CD4-positive, alpha-beta T cell (primary cell): ENCODE measurements around the gene DHRS1. TPM values are rescaled to one million over a fixed set of nuclear protein-coding genes. Genes with fewer than 3 reads are reported as not detected.

Source experiments
- ATAC-seq: fragments of 200-7000 bp; cut with Tn5 transposase; one replicate; pipeline ENCODE4 v1.10.0; 2022; ENCODE audit warnings: mild to moderate bottlenecking; ENCODE audit not compliant: poor library complexity
- CTCF ChIA-PET: fragments of 350-600 bp; sonication (Branson Sonifier 250); formaldehyde crosslinking; loops from one replicate; lab custom pipeline; 2021; ENCODE audit warnings: antibody characterized with exemption, inconsistent platforms; lab: Charles Lee
- POLR2A ChIA-PET: fragments of 350-600 bp; sonication (Branson Sonifier 250); formaldehyde crosslinking; loops from one replicate; lab custom pipeline; 2021; ENCODE audit warnings: antibody characterized with exemption, inconsistent platforms; lab: Charles Lee
- DNase-seq, 14 experiments: peaks; one replicate each; pipeline ENCODE4 v3.0.0-alpha.2; 2013 to 2020; ENCODE audit warnings: mixed read lengths in 2 of 14
- H3K27ac ChIP-seq, 2 donors: one replicate each; pipeline versions ENCODE4 v1.5.1 to v1.7.0; 2013; ENCODE audit warnings: low read length in 2 of 2, low read depth in 1 of 2, mild to moderate bottlenecking in 1 of 2
- H3K27me3 ChIP-seq, 2 experiments: 1 replicate in 1 of 2; 2 replicates in 1 of 2; pipeline versions ENCODE4 v1.6.1 to v1.7.0; 2013; ENCODE audit warnings: low read length in 2 of 2, control low read depth in 1 of 2, mild to moderate bottlenecking in 1 of 2, moderate library complexity in 1 of 2; ENCODE audit not compliant: insufficient read depth in 2 of 2, control insufficient read depth in 1 of 2
- H3K36me3 ChIP-seq: one replicate; pipeline ENCODE4 v1.6.1; 2013; ENCODE audit warnings: low read length, control low read depth; ENCODE audit not compliant: insufficient read depth
- H3K4me1 ChIP-seq: one replicate; pipeline ENCODE4 v1.6.1; 2013; ENCODE audit warnings: low read length, control low read depth; ENCODE audit not compliant: insufficient read depth
- H3K4me3 ChIP-seq: one replicate; pipeline ENCODE4 v1.5.1; 2013; ENCODE audit warnings: mild to moderate bottlenecking, low read length, moderate library complexity
- H3K9me3 ChIP-seq, 2 experiments: 1 replicate in 1 of 2; 2 replicates in 1 of 2; pipeline versions ENCODE4 v1.6.1 to v1.7.0; 2013; ENCODE audit warnings: low read length in 2 of 2, mild to moderate bottlenecking in 2 of 2, control low read depth in 1 of 2, moderate library complexity in 1 of 2; ENCODE audit not compliant: control insufficient read depth in 1 of 2, insufficient read depth in 1 of 2
- H3K27ac Mint-ChIP-seq: one replicate; pipeline ENCODE4 v1.8.0; 2020; ENCODE audit warnings: mixed read lengths
- H3K27me3 Mint-ChIP-seq: one replicate; pipeline ENCODE4 v1.8.0; 2021; ENCODE audit warnings: mixed read lengths
- H3K36me3 Mint-ChIP-seq: one replicate; pipeline ENCODE4 v1.8.0; 2021; ENCODE audit warnings: low read depth, mixed read lengths
- H3K4me1 Mint-ChIP-seq: one replicate; pipeline ENCODE4 v1.8.0; 2021; ENCODE audit warnings: low read depth, mixed read lengths
- H3K4me3 Mint-ChIP-seq: one replicate; pipeline ENCODE4 v1.8.0; 2020; ENCODE audit warnings: mild to moderate bottlenecking, mixed read lengths
- H3K9me3 Mint-ChIP-seq: one replicate; pipeline ENCODE4 v1.8.0; 2020; ENCODE audit warnings: mixed read lengths
- intact Hi-C, 2 experiments: fragments of 100-400 bp; cut with DNase I in 1 of 2; cut with micrococcal nuclease in 1 of 2; formaldehyde crosslinking; loops; one replicate each; pipeline versions ENCODE4 v1.15.1 to v1.9.0; 2023 to 2025; cut with DNase I, micrococcal nuclease
- total RNA-seq, 174 experiments: library from RNA in 2 of 174; stranded (reverse) in 2 of 174; gene quantifications; one replicate each; pipeline ENCODE4 v1.2.3 and lab custom pipeline; 2021 to 2026
- TF ChIP-seq, protein P1 (sequence below): fragments of 200-600 bp; IDR thresholded peaks from one replicate; pipeline ENCODE4 v1.8.0; 2022; ENCODE audit warnings: antibody characterized with exemption, mild to moderate bottlenecking

DHRS1 gene
- total RNA-seq, 2 experiments from 2014 or later, result 21.5 to 23.5 TPM

DNA sequence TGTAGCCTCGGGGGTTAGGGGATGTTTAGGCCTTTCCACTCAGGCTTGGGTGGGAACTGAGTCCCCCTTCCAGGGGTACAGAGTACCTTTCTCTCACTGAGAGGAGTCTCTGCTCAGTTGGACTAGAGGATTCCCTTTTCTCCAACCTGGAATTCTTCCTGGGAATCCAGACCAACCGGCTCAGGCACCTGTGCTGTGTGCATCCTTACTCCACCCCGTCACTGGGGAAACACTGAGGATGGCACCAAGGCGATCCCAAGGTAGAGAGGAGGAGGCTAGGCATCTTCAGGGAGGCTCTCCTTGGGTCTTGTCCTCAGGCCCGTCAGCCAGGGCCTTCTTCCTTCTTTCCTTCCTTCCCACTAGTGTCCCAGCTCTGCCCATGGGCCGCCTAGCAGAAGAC is 35.7 kb downstream of the DHRS1 start:
- H3K27ac Mint-ChIP-seq, result no peak overlapping the region
- no peaks in the 10 kb centered on the region for H3K9me3 ChIP-seq
- no peak overlapping the region for H3K27ac ChIP-seq
- ATAC-seq (no peak), DNase-seq (no peak)
- no peaks in the 10 kb centered on the region for H3K27me3 ChIP-seq
- no peak overlapping the region for H3K4me3 Mint-ChIP-seq
- H3K4me1 Mint-ChIP-seq, result no peaks in the 10 kb centered on the region
- intact Hi-C loops, result no loop called here
- H3K4me3 ChIP-seq, result no peak overlapping the region
- no peaks in the 10 kb centered on the region for H3K27me3 Mint-ChIP-seq
- TF ChIP-seq, protein P1, sequence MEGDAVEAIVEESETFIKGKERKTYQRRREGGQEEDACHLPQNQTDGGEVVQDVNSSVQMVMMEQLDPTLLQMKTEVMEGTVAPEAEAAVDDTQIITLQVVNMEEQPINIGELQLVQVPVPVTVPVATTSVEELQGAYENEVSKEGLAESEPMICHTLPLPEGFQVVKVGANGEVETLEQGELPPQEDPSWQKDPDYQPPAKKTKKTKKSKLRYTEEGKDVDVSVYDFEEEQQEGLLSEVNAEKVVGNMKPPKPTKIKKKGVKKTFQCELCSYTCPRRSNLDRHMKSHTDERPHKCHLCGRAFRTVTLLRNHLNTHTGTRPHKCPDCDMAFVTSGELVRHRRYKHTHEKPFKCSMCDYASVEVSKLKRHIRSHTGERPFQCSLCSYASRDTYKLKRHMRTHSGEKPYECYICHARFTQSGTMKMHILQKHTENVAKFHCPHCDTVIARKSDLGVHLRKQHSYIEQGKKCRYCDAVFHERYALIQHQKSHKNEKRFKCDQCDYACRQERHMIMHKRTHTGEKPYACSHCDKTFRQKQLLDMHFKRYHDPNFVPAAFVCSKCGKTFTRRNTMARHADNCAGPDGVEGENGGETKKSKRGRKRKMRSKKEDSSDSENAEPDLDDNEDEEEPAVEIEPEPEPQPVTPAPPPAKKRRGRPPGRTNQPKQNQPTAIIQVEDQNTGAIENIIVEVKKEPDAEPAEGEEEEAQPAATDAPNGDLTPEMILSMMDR, result no peak
- H3K36me3 Mint-ChIP-seq, result peaks cover 70% of the 10 kb centered on the region
- peaks cover 55% of the 10 kb centered on the region for H3K36me3 ChIP-seq
- ChIA-PET POLR2A (no interaction called here), CTCF (no interaction called here)
- no peaks in the 10 kb centered on the region for H3K9me3 Mint-ChIP-seq
- H3K4me1 ChIP-seq, result no peaks in the 10 kb centered on the region

- H3K36me3 ChIP-seq, result peaks cover 48% of the 10 kb centered on the region
- CTCF ChIA-PET, result no interaction called here
- no peak for ATAC-seq
- H3K36me3 Mint-ChIP-seq, result peaks cover 63% of the 10 kb centered on the region
- H3K27ac Mint-ChIP-seq, result no peak within 1 kb of the TSS
- TF ChIP-seq, protein P1, result no peak
- POLR2A ChIA-PET, result interaction anchor here (1.7 to 2.5 kb wide), 2 partner anchors 7 to 21 kb away, joined by 3 to 9 read pairs; partner anchors contain the start of gene TINF2
- H3K4me1 ChIP-seq, result no peaks in the 10 kb centered on the region
- intact Hi-C loops, result no loop called here
- no peaks in the 10 kb centered on the region for H3K9me3 Mint-ChIP-seq
- no peak within 1 kb of the TSS for H3K27ac ChIP-seq
- no peaks in the 10 kb centered on the region for H3K9me3 ChIP-seq
- no peak within 1 kb of the TSS for H3K4me3 ChIP-seq
- no peak within 1 kb of the TSS for H3K4me3 Mint-ChIP-seq
- H3K4me1 Mint-ChIP-seq, result no peaks in the 10 kb centered on the region
- no peaks in the 10 kb centered on the region for H3K27me3 ChIP-seq
- no peaks in the 10 kb centered on the region for H3K27me3 Mint-ChIP-seq
- DNase-seq, result no peak
Observed at GRCh38 chr14:24262821-24263733, 36.5 kb downstream of the DHRS1 start, which contains the start of gene TGM1. TSS of gene TGM1 (minus strand) at chr14:24263177. CDS start at chr14:24262352, 825 bp downstream.

- Histone ChIP-seq H3K9me3 (no peaks in the 10 kb centered on the region), H3K36me3 (peaks cover 36% of the 10 kb centered on the region), H3K27ac (no peak overlapping the region), H3K4me1 (no peaks in the 10 kb centered on the region), H3K4me3 (no peak overlapping the region), H3K27me3 (no peaks in the 10 kb centered on the region)
- POLR2A ChIA-PET, result interaction anchor here (1.7 to 2.5 kb wide), 2 partner anchors 9 to 19 kb away, joined by 3 to 9 read pairs; partner anchors contain the start of gene TINF2
- no peak for DNase-seq
- Mint-ChIP-seq H3K27me3 (no peaks in the 10 kb centered on the region), H3K4me3 (no peak overlapping the region), H3K27ac (no peak overlapping the region), H3K36me3 (peaks cover 63% of the 10 kb centered on the region), H3K9me3 (no peaks in the 10 kb centered on the region), H3K4me1 (no peaks in the 10 kb centered on the region)
- intact Hi-C loops, result no loop called here
- CTCF ChIA-PET, result no interaction called here
- no peak for ATAC-seq
- TF ChIP-seq, protein P1, result no peak
Observed at GRCh38 chr14:24261969-24262327, 37.6 kb downstream of the DHRS1 start.
